ENCODE data around the gene IFI35. TPM values are rescaled to one million over a fixed set of nuclear protein-coding genes. Genes with fewer than 3 reads are reported as not detected.

Gene IFI35
- total RNA-seq, 2 experiments from 2014 or later: 6.3 to 8.6 TPM

GRCh38 chr17:43013296-43013695 is 6.7 kb downstream of the IFI35 start:
- CTCF ChIA-PET (ENCODE audit: unreplicated experiment): no interaction called here
- no TSS peak for BruUV-seq (replicated peaks)
- no peaks in the 10 kb centered on the region for H4K20me1 ChIP-seq (ENCODE audit: insufficient read depth, low read length)
- no peak overlapping the region for H3K27ac ChIP-seq (ENCODE audit: low read depth, low read length, poor library complexity, severe bottlenecking)
- intact Hi-C loops (cut with micrococcal nuclease; ENCODE audit: unreplicated experiment): no loop called here
- H3K9me2 ChIP-seq (ENCODE audit: insufficient read depth, low read length): no peaks in the 10 kb centered on the region
- POLR2A ChIA-PET: interaction anchor here (1.2 to 1.8 kb wide), 2 partner anchors 11 to 15 kb away, joined by 3 to 5 read pairs; partner anchors contain the start of genes RND2 and RPL27
- no peaks in the 10 kb centered on the region for H3K9me3 ChIP-seq (ENCODE audit: low read length)
- no peak overlapping the region for H3K4me3 ChIP-seq (ENCODE audit: low read depth, low read length, poor library complexity, severe bottlenecking)
- H3K79me2 ChIP-seq (ENCODE audit: insufficient read depth, low read depth, low read length): no peaks in the 10 kb centered on the region
- no peak for TF ChIP-seq EZH2phosphoT487 (IDR thresholded peaks at IDR 0.05; ENCODE audit: borderline replicate concordance, low read depth, low read length)
- no peak for TF ChIP-seq CTCF (conservative IDR thresholded peaks at IDR 0.05; ENCODE audit: low read length)
- no peak for DNase-seq (ENCODE audit: low spot score)
- no peaks in the 10 kb centered on the region for H3K36me3 ChIP-seq (ENCODE audit: insufficient read depth, low read length)
- no peak overlapping the region for H3K4me2 ChIP-seq (ENCODE audit: low read length)
- no peak overlapping the region for H2AFZ ChIP-seq (ENCODE audit: low read length)
- H3K4me1 ChIP-seq (ENCODE audit: insufficient read depth, low read length, poor library complexity, severe bottlenecking): no peaks in the 10 kb centered on the region

GRCh38 chr17:43014020-43014648 is 7.5 kb downstream of the IFI35 start:
- no peak for DNase-seq (ENCODE audit: low spot score)
- no peak overlapping the region for H3K4me3 ChIP-seq (ENCODE audit: low read depth, low read length, poor library complexity, severe bottlenecking)
- H3K9me2 ChIP-seq (ENCODE audit: insufficient read depth, low read length): no peaks in the 10 kb centered on the region
- no peak overlapping the region for H3K4me2 ChIP-seq (ENCODE audit: low read length)
- H3K36me3 ChIP-seq (ENCODE audit: insufficient read depth, low read length): no peaks in the 10 kb centered on the region
- POLR2A ChIA-PET: no interaction called here
- intact Hi-C loops (cut with micrococcal nuclease; ENCODE audit: unreplicated experiment): no loop called here
- no peaks in the 10 kb centered on the region for H4K20me1 ChIP-seq (ENCODE audit: insufficient read depth, low read length)
- no peaks in the 10 kb centered on the region for H3K9me3 ChIP-seq (ENCODE audit: low read length)
- H3K27ac ChIP-seq (ENCODE audit: low read depth, low read length, poor library complexity, severe bottlenecking): no peak overlapping the region
- TF ChIP-seq EZH2phosphoT487 (IDR thresholded peaks at IDR 0.05; ENCODE audit: borderline replicate concordance, low read depth, low read length): no peak
- TF ChIP-seq CTCF (conservative IDR thresholded peaks at IDR 0.05; ENCODE audit: low read length): no peak
- H3K79me2 ChIP-seq (ENCODE audit: insufficient read depth, low read depth, low read length): no peaks in the 10 kb centered on the region
- CTCF ChIA-PET (ENCODE audit: unreplicated experiment): no interaction called here
- no peak overlapping the region for H2AFZ ChIP-seq (ENCODE audit: low read length)
- H3K4me1 ChIP-seq (ENCODE audit: insufficient read depth, low read length, poor library complexity, severe bottlenecking): no peaks in the 10 kb centered on the region
- BruUV-seq (replicated peaks): no TSS peak

GRCh38 chr17:43014649-43015542 is 8.3 kb downstream of the IFI35 start:
- TSS peak; percentile 70 for BruUV-seq (replicated peaks)
- no peaks in the 10 kb centered on the region for H3K36me3 ChIP-seq (ENCODE audit: insufficient read depth, low read length)
- no peak overlapping the region for H3K27ac ChIP-seq (ENCODE audit: low read depth, low read length, poor library complexity, severe bottlenecking)
- no peak for DNase-seq (ENCODE audit: low spot score)
- H3K9me2 ChIP-seq (ENCODE audit: insufficient read depth, low read length): no peaks in the 10 kb centered on the region
- no peak overlapping the region for H2AFZ ChIP-seq (ENCODE audit: low read length)
- H3K4me3 ChIP-seq (ENCODE audit: low read depth, low read length, poor library complexity, severe bottlenecking): no peak overlapping the region
- H3K4me1 ChIP-seq (ENCODE audit: insufficient read depth, low read length, poor library complexity, severe bottlenecking): no peaks in the 10 kb centered on the region
- TF ChIP-seq EZH2phosphoT487 (IDR thresholded peaks at IDR 0.05; ENCODE audit: borderline replicate concordance, low read depth, low read length) (no peak), CTCF (conservative IDR thresholded peaks at IDR 0.05; ENCODE audit: low read length) (no peak)
- H4K20me1 ChIP-seq (ENCODE audit: insufficient read depth, low read length): no peaks in the 10 kb centered on the region
- POLR2A ChIA-PET: no interaction called here
- H3K4me2 ChIP-seq (ENCODE audit: low read length): no peak overlapping the region
- intact Hi-C loops (cut with micrococcal nuclease; ENCODE audit: unreplicated experiment): no loop called here
- no peaks in the 10 kb centered on the region for H3K79me2 ChIP-seq (ENCODE audit: insufficient read depth, low read depth, low read length)
- no peaks in the 10 kb centered on the region for H3K9me3 ChIP-seq (ENCODE audit: low read length)
- CTCF ChIA-PET (ENCODE audit: unreplicated experiment): no interaction called here
